GM19395 (cell line): ENCODE results near the gene LDLRAD3.

Experiments used
- ATAC-seq: cut with Tn5 transposase; IDR thresholded peaks from one replicate; pipeline ENCODE4 v1.9.1; 2021; ENCODE audit warnings: mild to moderate bottlenecking, moderate library complexity; ENCODE audit not compliant: unreplicated experiment

LDLRAD3 gene

DNA sequence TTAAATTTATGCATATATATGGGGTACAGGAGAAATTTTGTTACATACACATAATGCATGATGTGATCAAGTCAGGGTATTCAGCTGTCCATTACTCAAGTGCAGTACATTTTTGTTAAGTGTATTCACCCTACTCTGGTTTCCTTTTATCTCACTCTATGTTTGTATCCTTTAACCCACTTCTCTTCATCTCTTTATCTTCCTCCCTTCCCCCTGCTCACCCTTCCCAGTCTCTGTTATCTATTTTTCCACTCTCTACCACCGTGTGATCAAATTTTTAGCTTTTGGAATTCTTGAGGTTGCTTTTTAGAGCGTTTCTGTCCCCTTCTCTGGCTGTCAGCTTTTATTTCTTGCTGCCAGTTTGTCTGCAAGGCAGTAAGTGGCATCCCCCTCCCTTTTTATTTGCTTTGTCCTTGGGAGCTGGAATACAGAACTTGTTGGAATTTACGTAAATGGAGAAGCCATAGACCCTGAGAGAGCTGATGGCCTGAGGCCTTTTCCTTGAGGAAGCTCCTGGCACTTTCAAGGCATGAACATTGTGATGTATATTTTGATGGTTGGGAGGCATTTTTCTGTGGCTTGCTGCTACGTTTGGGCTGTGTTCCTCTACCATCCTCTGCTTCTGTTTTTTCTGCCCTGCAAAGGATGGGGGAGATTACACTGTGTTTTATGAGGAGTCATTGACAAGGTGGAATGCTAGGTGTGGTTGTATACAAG, 148.6 kb downstream of the LDLRAD3 start:
- ATAC-seq: no peak

DNA sequence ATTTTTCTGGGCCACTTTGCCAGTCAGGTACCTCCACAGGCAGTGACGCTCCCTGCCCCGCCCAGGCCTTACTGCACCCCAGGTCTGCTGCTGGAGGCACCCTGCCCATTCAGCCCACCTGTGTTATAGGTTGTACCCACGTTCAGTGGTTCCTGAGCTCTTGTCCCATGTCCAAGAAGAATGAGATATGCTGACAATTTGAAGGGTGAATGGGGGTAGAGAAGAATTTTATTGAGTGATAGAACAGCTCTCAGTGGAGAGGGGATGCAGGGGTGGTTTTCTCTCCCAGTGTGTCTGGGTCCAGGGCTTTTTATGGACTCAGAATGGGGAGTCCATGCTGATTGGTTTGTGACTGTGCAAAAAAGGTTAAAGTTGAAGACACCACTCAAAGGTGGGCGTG, 149.7 kb downstream of the LDLRAD3 start:
- no peak for ATAC-seq

DNA sequence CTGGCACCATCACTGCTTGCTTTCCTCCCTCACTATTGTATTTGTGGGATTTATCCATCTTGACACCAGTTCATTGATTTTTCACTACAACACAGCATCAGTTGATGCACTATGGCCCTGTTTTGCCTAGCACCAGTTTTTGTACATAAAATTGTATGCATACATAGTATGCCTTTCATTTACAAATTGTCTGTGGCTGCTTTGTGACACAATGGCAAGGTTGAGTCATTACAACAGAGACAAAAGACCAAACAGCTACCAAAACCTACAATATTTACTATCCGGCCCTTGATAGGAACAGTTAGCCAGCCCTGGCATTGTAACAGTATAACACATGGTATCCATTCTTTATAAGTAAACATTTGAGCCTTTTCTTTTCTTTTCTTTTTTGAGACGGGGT, 150.3 kb downstream of the LDLRAD3 start:
- ATAC-seq: no peak

DNA sequence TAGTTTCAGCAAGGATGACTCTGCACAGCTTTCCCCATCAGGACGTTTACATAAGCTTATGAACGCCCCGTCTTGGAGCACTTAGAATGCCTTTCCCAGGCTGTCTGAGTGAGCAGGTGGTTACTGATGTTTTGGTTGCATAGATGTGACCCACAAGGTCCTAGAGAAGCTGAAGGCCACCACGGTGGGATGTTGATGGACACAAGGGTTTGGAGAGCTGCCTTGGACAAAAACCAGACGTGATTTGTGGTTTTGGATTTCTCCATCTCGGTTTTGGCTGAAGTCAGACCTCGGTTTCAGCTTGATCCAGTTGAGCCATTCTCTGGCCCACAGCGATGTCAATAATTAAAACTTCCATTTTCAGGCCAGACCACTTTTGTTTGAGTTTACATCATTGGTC, 151.9 kb downstream of the LDLRAD3 start:
- no peak for ATAC-seq

DNA sequence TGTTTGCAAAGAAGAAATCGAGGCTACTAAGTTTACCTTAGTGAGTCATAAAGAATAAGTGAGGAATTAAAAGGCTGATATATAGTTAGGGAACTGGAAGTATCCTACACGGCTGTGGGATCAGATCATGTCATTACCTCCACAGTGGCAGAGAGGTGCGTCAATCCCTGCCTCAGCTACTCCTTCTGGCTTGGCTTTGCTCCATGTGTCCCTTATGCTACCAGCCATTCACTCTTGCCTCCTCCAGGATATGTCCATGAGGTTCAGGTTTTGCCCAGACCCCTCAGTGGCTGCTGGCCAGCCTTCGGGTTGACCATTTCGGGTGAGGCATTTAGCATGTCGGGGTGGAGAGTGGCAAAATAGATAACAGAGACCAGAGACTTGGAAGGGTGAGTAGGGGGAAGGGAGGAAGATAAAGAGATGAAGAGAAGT, 153.4 kb downstream of the LDLRAD3 start:
- ATAC-seq: no peak

GRCh38 chr11:36098087-36098486, 154.2 kb downstream of the LDLRAD3 start:
- ATAC-seq: no peak

- ATAC-seq: no peak
These were observed 155.1 kb downstream of the LDLRAD3 start for GRCh38 chr11:36098853-36099375.

GRCh38 chr11:36101466-36101865, 157.6 kb downstream of the LDLRAD3 start:
- no peak for ATAC-seq

DNA sequence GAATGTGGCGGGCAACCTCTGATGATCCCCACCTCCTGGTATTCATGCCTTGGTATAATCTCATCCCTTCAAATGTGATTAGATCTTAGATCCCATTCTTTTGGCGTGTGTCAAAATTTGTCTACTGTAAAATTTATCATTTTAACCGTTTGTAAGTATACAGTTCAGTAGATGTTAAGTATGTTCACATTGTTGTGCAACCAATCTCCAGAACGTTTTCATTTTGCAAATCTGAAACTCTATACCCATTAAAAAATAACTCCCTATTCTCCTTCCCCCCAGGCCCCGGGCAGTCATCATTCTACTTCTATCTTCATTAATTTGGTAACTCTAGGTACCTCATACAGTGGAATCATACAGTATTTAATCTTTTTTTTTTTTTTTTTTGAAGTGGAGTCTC, 159.0 kb downstream of the LDLRAD3 start:
- no peak for ATAC-seq

DNA sequence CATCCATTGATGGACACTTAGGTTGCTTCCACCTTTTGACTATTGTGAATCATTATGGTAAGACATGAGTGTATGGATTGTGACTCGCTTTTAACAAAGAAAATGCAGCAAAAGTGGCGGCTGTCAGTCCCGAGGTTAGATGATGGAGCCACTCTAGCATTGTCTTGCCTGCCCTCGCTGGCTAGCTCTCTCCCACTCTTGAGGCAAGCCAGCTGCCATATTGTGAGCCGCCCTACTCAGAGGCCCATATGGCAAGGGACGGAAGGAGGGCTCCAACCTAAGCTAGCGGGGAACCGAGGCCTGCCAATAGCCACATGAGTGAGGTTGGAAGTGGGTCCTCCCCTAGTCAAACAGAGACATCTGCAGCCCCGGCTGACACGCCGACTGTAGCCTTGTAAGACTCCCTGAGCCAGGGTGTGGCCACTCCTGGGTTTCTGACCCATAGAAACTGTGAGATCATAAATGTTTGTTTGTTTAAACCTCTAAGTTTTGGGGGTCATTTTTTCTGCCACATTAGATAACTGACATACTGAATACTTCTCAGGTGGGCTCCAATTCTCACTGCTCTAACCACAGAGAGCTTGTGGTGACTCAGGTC, 160.2 kb downstream of the LDLRAD3 start:
- no peak for ATAC-seq

- ATAC-seq: no peak
These were observed 160.8 kb downstream of the LDLRAD3 start for GRCh38 chr11:36104660-36104992.

DNA sequence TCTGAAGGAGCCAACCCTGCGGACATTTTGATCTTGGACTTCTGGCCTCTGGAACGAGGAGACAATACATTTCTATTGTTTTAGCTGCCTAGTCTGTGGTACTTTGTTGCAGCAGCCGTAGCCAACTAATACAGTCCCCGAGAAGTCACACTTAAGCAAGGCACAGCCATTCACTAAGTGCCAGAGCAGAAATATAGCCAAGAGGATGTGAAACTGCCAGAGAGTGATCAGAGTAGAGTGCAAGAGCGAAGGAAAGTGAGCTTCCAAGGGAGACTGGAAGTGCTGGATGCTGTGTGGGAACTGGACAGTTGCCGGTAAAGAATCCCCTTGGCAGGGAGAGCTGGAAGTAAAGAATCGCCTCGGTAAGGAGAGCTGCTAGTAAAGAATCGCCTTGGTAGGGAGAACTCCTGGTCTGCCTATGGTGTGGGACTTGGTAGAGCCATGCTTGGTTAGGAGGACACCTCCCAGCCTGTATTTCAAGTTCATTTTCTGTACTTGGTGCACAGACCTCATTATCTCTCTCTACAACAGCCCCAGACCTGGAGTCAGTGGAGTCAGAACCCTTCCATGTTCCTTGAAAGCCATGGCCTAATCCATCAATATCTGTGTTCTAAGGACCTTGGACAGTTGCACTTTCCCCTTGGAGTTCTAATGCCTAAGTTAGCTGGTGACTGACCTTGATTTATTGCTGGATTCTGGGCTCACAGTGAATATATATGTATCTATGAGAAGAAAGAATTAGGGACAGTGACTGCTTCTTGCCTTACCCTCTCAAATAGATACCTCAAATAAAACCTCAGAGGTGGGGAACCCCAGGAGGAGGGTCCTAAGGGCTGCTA, 162.1 kb downstream of the LDLRAD3 start:
- no peak for ATAC-seq

DNA sequence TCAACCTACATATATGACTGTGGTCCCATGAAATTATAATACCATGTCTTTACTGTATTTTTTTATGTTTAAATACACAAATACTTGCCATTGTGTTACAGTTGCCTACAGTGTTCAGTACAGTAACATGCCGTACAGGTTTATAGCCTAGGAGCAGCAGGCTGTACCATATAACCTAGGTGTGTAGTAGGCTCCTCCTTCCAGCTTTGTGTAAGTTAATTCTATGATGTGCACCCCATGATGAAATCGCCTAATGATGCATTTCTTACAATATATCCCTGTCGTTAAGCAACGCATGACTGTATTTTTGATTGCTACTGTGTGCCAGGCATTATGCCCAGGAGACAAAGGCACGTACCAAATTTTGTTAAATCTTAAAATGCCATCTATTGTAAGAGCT, 163.7 kb downstream of the LDLRAD3 start:
- no peak for ATAC-seq

DNA sequence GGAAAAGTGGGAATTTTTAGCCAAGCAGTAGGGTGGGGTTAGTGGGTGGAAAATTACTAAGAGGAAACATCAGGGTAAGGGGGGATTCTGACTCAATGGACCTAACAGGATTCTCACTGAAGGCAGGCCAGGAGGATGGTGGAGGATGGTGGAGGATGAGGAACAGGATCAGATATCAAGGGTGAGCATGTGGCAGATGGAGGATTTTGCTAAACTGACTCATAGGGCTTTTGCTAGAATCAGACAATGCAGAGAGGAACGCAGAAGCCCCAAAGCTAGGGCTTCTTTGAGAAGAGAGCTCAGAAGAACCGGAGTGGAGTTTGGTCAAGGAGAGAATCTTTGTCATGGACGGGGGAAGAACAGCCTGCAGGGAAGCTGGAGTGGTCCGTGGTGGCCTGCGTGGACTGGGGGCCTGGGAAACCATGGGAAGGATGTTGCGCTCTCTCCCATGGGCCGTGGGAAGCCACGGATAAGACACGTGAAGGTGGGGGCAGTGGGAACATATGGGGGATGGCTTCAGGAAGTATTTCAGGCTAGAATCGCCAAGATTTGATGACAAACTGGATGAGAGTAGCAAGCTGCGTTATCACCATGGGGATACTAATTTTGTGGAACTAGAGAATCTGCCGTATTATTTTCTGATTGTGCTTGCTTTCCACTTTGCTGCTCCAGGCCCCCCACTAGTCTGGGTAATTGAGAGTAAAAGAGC, 165.2 kb downstream of the LDLRAD3 start:
- ATAC-seq: no peak

- no peak for ATAC-seq
These were observed 165.7 kb downstream of the LDLRAD3 start for GRCh38 chr11:36109590-36109849.

DNA sequence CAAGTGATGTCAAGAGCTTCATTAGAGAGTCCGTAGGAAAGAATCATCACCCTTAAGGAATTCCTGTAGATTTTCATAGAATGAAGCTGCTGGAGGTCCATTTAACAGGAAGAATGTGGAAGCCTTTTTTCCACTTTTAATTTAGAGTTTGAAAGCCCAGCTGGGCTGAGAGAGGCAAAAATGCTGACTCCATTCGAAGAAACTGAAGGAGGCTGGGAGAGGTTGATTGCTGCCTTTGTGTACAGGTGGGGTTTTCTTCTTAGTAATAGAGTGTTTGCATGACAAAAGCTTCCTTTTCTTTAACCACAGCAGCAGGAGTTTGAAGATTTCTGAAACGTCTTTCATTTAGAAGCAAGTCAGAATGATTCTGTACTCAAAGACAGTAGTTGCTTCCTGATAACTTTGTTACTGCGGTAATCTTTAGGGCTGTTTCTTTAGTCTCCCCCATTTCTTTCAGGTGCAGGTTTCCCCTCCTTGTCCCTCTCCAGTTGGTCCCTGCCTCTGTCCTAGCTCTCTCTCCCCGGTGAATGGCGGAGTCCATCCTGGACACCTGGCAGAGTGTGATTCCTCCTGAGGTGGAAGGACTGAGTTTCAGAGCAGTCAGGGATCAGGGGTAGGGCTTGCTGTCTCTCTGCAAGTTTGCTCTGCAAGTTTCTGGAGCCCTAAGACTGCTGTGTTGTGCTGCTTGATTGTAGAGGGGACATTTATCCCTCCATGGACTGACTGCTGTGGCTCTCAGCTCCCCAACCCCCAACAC, 166.2 kb downstream of the LDLRAD3 start:
- ATAC-seq: no peak

- ATAC-seq: no peak
These were observed 167.0 kb downstream of the LDLRAD3 start for GRCh38 chr11:36110668-36111410.

DNA sequence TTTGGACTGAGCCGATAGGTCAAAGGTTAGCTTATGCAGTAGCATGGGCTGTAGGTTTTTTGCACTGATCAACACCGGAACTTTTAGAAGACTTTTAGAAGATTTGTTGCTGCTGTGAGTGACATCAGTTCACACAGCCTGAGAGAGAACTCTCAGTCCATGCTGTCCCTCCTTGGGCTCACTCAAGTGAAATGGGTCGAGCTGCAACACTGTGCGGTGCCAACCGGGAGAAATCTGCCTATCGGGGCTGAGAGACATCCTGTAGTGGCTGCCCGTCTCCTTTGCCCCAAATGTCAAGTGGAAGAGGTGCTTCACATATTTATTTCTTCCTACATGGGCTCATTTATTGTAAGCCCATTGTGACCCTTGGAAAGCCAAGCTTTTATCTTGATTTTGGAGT, 170.2 kb downstream of the LDLRAD3 start:
- ATAC-seq: no peak

DNA sequence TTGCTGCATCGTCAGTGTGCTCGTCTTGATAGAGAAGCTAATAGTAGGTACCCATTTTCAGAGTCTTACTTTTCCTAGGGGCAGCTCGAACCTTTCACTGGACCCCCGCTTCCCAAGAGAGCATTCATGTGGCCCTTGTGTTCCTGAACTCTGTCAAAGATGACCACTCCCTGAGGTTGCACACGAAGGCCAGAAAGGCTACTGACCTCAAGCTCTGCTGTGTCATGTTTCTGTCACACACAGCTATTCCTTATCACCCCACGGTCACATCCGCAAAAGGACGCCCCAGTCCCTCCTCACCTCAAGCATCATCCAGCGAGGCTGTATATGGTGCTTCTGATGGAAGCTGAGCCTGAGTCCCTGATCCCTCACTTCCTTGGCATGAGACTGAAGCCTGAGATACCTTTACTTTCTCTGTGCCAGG, 171.5 kb downstream of the LDLRAD3 start:
- ATAC-seq: no peak

- no peak for ATAC-seq
These were observed 172.3 kb downstream of the LDLRAD3 start for GRCh38 chr11:36116161-36116560.
